ENCODE measurements around the gene AGAP1.

GRCh38 chr2:235954888-235955480 is 461.1 kb downstream of the AGAP1 start:
- TF ChIP-seq CTCF (IDR thresholded peaks at IDR 0.05) (no peak), POLR2A (IDR thresholded peaks at IDR 0.05) (no peak)

All from uterus (tissue), 2 donors.